GM19328 (cell line): ENCODE measurements around the gene FRY.

Source experiments
- ATAC-seq: cut with Tn5 transposase; IDR thresholded peaks from one replicate; pipeline ENCODE4 v1.9.1; 2021; ENCODE audit warnings: mild to moderate bottlenecking, moderate library complexity; ENCODE audit not compliant: unreplicated experiment

Gene FRY

GRCh38 chr13:32299893-32300292, 268.3 kb downstream of the FRY start:
- no peak for ATAC-seq

DNA sequence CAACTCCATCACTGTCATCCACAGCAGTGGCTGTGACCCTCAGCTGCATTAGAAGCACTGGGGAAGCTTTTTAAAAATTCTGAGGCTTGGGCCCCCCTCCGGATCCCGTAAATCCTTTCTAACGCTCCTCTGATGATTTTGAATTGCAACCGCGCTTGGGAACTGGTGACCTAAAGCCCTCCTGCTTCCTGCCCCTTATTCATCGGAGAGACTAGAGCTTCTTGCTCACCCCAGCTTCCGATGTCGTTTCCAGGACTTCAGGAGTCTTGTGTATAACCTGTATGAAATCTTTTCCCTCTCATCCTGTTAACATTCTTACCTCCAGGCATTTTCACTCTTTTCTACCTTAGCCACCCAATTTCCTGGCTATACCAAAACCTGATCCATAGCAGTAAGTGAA, 268.8 kb downstream of the FRY start:
- no peak for ATAC-seq

GRCh38 chr13:32300920-32301319, 269.3 kb downstream of the FRY start:
- no peak for ATAC-seq

DNA sequence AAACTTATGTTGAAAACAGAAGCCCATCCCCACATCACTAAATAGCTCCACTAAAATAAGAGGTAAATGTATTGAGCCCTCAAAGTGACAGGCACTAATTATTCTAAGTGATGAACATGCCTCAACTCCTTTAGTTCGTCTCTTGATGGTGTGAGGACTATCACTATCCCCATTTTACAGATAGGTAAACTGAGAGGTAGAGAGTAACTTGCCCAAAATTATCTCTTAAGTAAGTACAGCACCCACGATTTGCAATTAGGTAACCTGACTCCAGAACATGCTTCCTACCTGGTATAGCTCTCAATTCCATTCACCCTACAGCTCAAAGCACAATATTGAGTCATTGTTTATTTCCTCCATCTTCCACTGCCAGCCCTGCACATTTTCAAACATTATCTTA, 270.9 kb downstream of the FRY start:
- ATAC-seq = no peak

GRCh38 chr13:32305646-32306045, 274.1 kb downstream of the FRY start:
- ATAC-seq = no peak

DNA sequence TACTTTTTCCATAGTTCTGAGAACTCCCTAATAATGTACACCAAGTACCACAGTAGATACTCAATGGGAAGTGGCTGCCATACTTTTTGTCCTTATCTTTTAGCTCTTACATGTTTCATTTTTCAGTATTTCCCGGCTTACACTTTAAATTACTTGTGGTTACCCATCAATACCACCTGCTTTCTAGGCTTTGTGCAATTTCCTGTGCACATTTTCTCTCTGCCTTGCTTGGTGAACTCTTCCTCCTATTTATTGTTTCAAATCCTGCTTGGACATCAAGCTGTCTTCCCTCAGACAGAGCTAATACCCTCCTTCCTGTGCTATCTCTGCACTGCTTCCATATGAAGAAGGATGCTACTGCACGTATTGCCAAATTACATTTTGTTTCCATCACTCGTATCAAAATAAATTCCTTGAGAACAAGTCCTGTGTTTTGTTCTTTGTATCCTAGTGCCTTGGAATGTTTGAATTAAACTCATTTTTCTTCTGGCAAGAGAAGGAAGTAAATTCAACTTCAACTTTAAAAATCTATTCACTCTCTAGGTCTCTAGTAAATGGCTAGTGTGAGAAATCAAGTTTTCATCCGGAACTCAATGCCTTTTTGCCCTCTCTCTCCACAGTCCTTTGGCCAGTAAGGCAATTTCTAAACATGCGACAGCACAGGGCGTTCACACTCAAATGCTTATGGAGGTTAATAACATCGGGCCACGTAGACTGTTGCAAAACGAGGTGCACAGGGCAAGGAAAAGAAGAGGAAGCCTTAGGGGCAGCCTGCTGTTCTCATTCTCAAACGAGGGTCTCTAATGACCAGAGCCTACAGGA, 277.9 kb downstream of the FRY start:
- no peak for ATAC-seq

DNA sequence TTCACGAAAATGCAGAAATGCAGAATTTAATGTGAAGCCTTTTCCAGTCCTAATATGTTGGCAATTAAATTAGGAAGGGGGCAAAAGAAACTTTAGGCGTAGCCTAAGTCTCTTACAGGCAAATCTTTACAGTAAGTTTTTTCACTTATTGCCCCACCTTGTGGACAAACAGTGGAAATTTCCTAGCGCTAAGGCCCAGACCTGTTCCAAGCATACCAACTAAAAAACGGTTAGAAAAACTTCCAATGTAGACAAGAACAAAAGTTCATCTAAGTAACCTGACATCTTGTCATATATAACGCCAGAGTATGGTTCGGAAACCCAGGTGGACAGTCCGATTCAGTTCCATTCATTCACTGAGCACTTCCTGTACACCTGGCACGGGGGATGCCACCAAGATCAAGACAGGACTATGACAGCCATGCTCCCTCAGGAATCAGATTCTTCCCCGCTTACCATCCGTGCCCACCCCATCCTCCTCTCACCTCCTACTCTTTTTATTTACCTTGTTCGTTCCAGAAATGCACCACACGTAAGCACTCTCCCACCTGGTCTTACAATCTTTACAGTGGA, 278.6 kb downstream of the FRY start:
- ATAC-seq = no peak

DNA sequence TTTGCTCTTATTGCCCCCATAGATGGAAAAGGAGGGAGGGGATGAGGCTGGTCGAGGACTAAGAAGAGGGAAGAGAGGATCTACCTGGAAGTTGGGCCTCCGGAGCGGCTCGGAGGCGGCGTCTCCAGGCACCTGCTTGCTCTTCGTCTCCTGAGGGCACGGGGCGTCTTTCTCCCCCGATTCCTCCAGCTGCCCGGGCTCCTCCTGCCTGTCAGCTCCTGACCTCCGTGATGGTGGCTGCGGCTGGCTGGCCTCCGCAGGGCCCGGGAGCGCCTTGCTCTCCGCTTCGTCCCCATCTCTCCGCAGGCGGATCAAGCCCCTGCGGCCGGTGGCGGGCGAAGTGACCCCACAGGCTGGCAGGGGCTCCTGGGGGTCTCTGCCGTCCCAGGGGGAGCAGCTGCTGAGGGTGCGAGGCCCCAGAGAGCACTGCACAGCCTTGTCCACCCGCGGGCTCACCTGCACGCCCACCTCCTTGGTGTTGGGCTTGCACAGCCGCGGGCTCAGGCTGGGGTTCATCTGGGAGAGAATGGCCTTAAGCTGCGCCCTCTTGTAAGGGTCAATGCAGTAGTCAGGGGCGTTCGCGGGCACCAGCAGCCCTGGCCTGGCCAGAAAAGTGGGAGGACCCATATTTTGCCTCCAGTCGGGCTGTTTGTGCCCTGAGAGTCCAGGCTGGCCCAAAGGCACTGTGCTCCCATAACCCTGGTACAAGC, 279.8 kb downstream of the FRY start:
- ATAC-seq = no peak

DNA sequence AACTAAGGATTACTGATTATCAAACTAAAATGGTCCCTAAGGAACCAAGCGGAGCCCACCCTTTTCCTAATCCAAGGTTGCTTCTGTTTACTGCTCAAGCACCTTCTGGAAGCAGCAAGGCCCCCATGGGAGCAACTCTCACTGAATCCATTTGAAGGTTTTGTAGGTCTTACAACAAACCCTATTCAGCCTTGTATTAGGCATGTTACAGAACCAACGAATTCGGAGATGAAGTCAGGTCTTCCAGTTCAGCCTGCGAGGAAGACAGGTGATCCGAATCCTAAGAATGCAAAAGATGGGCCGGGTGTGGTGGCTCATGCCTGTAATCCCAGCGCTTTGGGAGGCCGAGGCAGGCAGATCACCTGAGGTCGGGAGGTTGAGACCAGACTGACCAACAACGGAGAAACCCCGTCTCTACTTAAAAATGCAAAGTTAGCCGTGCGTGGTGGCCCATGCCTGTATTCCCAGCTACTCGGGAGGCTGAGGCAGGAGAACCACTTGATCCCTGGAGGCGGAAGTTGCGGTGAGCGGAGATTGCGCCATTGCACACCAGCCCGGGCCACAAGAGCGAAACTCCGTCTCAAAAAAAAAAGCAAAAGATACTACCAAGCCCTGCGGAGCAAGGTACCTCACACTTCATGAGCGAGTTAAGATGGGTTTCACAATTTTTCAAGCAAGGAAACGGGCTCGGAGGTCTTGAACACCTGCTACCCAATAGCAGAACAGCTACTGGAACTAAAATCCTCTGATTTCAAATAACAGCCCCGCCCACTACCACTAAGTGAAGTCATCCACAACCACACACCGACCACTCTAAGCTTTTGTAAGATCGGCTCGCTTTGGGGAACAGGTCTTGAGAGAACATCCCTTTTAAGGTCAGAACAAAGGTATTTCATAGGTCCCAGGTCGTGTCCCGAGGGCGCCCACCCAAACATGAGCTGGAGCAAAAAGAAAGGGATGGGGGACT, 283.0 kb downstream of the FRY start:
- ATAC-seq = peak; percentile 1

GRCh38 chr13:32315238-32316027, 283.9 kb downstream of the FRY start, which contains the start of the genes BRCA2 and ZAR1L:
BRCA2 (plus strand) TSS chr13:32315508; CDS start chr13:32316461, 953 bp downstream.
ZAR1L (minus strand) TSS chr13:32315363; CDS start chr13:32311925, 3,438 bp downstream.
- peak; percentile 92 for ATAC-seq

DNA sequence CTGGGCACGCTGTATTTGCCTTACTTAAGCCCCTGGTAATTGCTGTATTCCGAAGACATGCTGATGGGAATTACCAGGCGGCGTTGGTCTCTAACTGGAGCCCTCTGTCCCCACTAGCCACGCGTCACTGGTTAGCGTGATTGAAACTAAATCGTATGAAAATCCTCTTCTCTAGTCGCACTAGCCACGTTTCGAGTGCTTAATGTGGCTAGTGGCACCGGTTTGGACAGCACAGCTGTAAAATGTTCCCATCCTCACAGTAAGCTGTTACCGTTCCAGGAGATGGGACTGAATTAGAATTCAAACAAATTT, 284.4 kb downstream of the FRY start:
- peak; percentile 42 for ATAC-seq

- ATAC-seq = no peak
These were observed 284.9 kb downstream of the FRY start for GRCh38 chr13:32316501-32316900.

DNA sequence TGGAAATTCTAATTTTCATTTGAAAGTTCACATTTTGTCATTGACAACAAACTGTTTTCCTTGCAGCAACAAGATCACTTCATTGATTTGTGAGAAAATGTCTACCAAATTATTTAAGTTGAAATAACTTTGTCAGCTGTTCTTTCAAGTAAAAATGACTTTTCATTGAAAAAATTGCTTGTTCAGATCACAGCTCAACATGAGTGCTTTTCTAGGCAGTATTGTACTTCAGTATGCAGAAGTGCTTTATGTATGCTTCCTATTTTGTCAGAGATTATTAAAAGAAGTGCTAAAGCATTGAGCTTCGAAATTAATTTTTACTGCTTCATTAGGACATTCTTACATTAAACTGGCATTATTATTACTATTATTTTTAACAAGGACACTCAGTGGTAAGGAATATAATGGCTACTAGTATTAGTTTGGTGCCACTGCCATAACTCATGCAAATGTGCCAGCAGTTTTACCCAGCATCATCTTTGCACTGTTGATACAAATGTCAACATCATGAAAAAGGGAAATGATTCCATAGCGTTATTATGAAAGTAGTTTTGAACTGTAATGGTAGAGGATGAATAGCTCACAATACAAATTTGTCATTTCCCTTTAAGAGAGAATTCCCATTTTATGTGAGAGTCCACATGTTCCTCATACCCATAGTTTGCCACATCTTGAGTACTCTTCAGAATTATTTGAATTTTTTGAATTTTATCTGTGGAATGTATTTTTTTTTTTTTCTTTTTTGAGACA, 286.3 kb downstream of the FRY start:
- ATAC-seq = no peak

- no peak for ATAC-seq
These were observed 289.0 kb downstream of the FRY start for GRCh38 chr13:32320528-32320927.

GRCh38 chr13:32323912-32324311, 292.3 kb downstream of the FRY start:
- ATAC-seq = no peak

DNA sequence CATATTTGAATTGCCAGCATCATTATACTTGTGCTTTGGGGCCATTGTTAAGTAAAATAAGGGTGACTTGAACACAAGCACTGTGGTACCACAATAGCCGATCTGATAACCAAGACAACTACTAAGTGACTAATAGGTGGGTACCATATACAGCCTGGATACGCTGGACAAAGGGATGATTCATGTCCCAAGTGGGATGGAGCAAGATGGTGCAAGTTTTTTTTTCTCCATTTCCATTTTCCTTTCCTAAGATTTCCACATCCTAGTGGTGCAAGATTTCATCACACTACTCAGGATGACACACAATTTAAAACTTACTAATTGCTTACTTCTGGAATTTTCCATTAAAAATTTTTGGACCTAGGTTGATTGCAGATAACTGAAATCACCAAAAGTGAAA, 298.9 kb downstream of the FRY start:
- ATAC-seq = no peak

- ATAC-seq = no peak
These were observed 303.1 kb downstream of the FRY start for GRCh38 chr13:32334671-32335070.

DNA sequence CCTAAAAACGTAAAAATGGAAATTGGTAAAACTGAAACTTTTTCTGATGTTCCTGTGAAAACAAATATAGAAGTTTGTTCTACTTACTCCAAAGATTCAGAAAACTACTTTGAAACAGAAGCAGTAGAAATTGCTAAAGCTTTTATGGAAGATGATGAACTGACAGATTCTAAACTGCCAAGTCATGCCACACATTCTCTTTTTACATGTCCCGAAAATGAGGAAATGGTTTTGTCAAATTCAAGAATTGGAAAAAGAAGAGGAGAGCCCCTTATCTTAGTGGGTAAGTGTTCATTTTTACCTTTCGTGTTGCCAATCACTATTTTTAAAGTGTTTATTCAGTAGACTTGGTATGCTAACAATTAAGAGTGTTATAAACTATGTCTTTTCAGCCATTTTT, 309.3 kb downstream of the FRY start:
- ATAC-seq = no peak

- ATAC-seq = no peak
These were observed 316.1 kb downstream of the FRY start for GRCh38 chr13:32347651-32348050.
